T-cell (primary cell): ENCODE results near the gene PAK2. TPM values are rescaled to one million over a fixed set of nuclear protein-coding genes. Genes with fewer than 3 reads are reported as not detected.

Experiments used
- total RNA-seq, 35 experiments: library from RNA in 6 of 35; stranded (reverse) in 6 of 35; fragments of 120-200 nt in 1 of 35; gene quantifications; one replicate each; pipeline versions ENCODE4 v1.2.1 to v1.2.4 and lab custom pipeline; 2013 to 2026

The PAK2 gene
- total RNA-seq, 5 donors from 2014 or later (not counting 1 experiment from before 2014, with no cell fraction given), result 62.7 to 87.3 (median 76.2) TPM

Other genes starting within 250 kb of the PAK2 start
- gene RNF168, start 236.1 kb upstream of the PAK2 start, total RNA-seq, result 10 to 100 TPM; 27.1 to 71.2 (median 64.8) TPM
- not detected for gene SMCO1, start 224.5 kb upstream of the PAK2 start, total RNA-seq
- 10 to 100 TPM; 19.2 to 29.8 (median 25.5) TPM for gene WDR53, start 171.3 kb upstream of the PAK2 start, total RNA-seq
- 1 to 10 TPM; 4.9 to 9.5 (median 8.2) TPM for gene FBXO45, start 171.2 kb upstream of the PAK2 start, total RNA-seq
- 10 to 100 TPM in 4 of 5 donors, 1 to 10 TPM in 1; 7.6 to 16.8 (median 15.6) TPM for gene NRROS, start 100.2 kb upstream of the PAK2 start, total RNA-seq
- gene CEP19, start 27.6 kb upstream of the PAK2 start, total RNA-seq, result 1 to 10 TPM; 1.6 to 8.5 (median 6.4) TPM
- gene PIGX, start 27.5 kb upstream of the PAK2 start, total RNA-seq, result 10 to 100 TPM; 18.9 to 27.9 (median 22.3) TPM
- 10 to 100 TPM; 33.8 to 61.2 (median 37.5) TPM for gene SENP5, start 128.1 kb downstream of the PAK2 start, total RNA-seq
- 10 to 100 TPM; 48.4 to 70.6 (median 59.3) TPM for gene NCBP2, start 202.7 kb downstream of the PAK2 start, total RNA-seq
- 1 to 10 TPM in 3 of 5 donors, under 1 TPM in 2; 0.28 to 1.3 (median 1.1) TPM for gene PIGZ, start 229.0 kb downstream of the PAK2 start, total RNA-seq